ENCODE measurements around the gene ANTXR2.
A peak's percentile ranks its signal among the peaks of the same experiment; 100 is the strongest.

Gene ANTXR2

DNA sequence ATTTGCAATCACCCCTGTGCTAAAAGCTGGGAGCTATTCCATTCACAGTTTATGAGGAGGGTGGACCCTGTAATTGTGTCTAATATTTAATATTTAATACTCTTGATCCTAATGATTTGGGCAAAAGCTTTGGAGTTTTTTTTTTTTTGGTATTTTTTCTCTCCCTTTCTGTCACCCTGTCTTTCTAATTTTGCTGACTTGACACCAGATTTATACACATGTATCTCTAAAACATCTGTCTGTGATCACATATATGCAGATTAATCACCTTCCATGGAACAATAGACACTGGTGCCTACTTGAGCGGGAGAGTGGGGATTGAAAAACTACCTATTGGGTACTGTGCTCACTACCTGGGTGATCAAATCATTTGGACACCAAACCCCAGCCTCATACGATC lies 18.7 kb upstream of the ANTXR2 start:
- no peak for DNase-seq

DNA sequence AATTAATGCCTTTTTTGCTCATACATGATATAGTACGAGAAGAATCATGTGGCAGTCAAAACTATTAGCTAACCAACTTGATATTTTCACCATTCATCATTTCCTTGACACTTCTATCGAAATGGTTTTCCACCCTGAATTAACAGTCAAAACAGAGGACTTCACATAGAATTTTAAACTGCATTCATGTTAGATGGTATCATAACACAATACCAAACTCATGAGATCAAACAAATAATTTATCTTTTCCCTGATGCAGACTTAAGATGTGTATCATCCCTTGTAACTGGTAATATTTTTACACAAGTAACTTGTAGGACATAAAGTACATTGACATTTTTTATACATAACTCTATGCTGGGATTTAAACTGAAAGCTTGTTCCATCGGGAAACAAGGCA lies 18.2 kb upstream of the ANTXR2 start:
- no peak for DNase-seq

DNA sequence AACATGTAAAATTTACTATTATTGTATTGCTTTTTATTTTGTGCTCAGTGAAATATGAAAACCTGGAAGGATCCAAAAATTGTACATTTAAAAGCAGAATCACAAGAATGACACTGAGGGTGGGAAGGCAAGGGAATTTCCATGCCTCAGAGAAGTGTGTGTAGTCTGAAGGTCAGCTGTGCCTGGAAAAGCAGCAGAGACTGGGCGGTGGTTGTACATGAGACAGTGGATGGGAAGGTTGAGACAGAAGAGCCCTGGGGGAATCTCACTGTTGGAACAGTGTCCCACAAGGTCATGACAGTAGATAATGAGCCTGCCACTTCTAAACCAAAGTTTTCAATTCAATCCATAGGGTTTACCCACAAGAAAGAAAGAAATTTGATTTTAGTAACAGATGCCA lies 17.1 kb upstream of the ANTXR2 start:
- DNase-seq: no peak

DNA sequence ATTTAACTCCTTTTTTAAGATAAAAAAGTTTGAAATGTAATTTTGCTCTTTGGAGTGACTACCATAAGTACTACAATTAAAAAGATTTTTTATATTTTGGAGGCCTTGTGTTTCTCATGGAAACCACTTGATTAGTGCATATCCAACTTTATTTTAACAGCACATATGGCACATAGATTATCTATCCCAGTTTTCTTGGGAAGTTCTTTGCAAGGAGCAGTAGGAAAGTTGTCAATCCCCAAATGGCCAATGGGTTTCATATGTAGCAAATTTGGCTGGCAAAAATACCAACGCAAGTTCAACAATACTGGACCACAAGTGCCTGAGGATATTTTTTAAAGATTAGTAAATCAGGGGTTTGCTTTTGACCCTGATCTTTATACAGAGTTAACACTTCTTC lies 15.4 kb upstream of the ANTXR2 start:
- no peak for DNase-seq

DNA sequence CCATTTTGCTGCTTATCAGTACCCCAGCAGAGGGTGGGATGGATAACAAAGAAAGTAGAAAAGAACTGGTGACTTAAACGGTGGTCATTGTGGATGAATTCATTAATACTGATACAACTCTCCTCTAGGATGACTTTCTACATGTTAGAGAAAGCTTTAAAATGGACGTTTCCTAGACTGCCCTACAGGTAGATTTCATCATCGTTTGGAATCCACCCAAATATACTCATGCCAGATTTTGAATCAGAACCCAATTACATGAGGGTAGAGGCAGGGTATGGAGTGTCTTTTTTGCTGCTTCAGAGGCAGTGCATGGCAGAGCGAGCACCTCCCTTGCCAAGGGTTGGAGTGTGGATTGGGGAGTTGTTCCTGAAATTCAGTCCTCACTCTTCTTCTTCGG lies 13.3 kb upstream of the ANTXR2 start:
- no peak for DNase-seq

DNA sequence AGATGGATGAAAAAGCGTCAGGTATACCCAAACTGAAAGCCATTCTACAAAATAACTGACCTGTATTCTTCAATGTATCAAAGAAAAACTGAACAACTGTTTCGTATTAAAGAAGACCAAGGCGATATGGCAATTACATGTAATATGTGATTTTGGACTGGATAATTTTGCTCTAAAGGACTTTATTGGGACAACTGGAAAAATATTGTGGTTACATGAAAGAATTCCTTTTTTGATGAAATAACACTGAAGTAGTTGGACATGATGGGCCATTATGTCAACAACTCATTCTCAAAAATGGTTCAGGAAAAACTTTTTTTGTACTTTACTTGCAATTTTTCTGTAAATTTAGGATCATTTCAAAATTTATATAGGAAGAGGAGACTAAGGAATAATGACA lies 12.1 kb upstream of the ANTXR2 start:
- no peak for DNase-seq

DNA sequence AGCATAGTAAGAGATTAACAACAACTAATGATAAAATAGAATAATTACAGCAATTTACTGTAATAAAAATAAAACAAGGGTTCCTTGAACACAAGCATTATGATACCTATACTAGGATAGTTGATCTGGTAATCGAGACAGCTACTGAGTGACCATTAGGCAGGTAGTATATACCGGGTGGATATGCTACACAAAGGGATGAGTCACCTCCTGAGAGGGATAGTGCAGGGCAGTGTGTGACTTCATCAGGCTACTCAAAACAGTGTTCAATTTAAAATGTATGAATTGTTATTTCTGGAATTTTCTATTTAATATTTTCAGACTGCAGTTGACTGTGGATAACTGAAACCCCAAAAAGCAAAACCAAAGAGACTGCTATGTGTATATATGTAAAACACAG lies 9.7 kb upstream of the ANTXR2 start:
- no peak for DNase-seq

DNA sequence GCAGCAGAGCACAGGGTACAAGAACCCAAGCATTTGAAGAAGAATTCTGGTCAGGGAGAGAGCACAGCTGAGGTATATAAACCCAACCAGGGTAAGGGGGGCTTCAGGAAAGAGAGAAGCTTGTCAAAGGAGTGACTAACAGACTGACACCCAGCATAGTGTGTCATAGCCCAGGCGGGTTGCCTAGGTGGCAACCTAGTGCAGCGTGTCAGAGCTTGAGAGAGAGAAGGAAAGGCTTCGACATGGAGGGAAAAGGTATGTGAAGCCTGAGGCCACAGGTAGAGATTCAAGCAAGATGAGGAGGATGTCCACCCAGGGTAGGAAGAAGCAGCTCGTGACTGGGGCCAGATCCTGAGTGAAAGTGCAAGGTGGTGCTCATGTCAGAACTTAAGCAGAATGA lies 8.5 kb upstream of the ANTXR2 start:
- no peak for DNase-seq

DNA sequence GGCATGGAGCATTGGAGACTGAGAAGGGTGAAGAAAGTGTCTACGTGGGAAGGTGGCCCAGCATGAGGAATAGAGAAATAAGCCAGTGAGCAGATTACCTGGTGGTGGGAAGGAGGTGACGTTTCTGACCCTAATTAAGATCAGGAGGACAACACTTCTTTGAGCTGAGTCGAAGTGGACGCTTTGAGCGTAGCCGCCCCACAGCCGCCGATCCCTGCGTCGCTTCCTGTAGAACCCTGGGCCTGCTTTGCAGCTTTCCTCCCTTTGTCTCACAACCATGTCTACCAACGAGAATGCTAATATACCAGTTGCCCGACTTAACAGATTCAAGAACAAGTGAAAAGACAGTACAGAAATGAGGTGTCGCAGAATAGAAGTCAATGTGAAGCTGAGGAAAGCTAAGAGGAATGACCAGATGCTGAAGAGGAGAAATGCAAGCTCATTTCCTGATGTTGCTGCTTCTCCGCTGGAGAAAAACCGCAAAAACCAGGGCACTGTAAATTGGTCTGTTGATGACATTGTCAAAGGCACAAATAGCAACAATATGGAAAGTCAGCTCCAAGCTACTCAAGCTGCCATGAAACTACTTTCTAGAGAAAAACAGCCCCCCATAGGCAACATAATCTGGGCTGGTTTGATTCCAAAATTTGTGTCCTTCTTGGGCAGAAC lies 6.4 kb upstream of the ANTXR2 start:
- DNase-seq: no peak

DNA sequence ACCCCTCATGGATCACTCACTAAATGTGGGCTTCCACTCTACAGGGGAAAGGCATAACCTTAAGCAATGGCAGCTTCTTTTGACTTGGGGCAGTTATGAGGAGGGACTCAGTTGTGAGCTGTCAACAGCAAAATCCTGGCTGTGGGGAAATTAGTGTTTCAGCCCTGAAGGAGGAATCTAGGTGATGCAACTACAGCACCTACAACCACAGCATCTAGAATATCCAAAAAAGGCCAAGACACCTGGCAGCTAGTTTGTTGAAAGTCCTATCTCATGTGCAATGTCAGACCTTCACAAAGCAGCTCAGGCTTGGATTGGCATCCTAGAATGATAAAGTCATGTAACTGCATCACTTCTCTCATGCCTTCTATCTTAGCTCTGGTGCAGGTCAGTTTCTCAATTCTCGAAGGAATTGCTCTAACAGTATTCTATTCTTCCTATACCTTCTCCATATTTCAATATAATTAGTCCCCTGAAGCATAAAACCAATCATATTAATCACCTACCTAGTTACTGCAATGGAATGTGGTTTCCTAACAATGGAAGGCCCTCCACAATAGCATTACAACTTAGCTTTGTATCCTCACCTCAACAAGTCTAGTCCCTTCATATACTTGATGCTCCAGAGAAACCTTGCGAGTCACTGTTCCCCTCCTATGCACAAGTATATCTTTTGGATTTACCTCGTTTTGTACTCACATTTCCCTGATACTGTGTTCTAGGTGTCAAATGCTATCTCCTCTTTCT lies 5.5 kb upstream of the ANTXR2 start:
- DNase-seq: no peak

DNA sequence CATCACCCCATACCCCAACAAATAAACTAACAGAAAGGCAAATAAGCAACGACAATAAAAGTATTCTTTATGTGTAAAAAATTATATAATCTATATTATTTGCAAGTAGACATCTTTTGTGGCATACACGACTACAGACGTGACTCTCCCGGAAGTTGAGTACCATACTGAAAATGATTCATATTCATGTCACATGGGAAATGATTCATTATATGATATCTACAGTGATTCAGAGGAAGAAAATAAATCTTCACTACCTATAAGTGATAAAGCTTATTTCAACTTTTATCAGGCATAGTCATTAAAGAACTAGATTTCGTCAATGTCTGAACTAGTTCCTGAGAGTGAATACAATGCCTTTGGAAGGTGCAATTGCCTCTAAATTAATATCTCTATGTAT lies 4.6 kb upstream of the ANTXR2 start:
- DNase-seq: no peak

DNA sequence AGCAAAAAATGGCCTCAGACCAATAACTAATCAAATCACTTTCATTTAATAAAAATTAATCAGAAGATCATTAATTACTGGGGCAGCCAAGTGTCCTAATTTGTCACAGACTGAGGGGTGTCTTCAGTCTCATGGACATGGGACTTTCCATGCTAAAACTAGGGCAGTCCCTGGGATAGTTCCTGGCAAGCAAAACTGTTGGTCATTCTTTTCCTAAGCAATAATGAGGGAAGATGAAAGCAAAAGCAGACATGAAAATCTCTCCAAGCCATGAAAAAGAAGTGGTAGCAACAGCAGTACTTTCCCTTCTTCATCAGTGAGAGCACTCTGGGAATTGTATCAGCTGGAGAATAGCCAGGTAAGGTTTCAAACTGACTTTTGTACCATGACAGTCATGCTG lies 3.7 kb upstream of the ANTXR2 start:
- DNase-seq: no peak

DNA sequence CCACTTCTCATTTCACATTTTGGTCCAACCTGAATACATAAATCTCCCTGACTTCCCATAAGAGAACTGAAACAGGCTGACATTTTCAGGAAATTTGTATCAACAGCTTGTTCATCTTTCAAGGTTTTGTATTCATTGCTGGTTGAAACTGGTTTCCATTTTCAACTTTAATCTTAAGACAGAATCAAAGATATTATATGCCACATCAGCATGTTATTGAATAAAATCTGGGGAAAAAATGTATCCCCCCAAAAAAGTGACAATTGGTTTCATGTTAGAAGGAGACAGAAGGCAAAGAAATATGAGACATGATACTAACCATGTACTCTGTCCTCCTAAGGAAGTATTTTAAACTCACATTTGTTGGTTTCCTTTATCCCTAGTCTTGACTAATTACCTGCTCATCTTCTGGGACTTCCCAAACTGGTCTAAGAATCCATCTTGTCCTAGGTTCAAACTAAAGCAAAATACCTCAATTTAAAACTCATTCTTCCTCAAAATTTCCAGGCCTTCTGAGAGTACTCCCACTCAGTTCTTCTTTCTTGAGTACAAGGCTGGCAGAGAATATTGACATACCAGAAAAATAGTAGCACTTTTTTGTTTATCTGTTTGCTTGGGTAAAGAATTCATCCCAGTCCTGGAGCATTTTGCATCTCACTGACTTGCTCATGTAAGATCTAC lies 3.1 kb upstream of the ANTXR2 start:
- DNase-seq: no peak

DNA sequence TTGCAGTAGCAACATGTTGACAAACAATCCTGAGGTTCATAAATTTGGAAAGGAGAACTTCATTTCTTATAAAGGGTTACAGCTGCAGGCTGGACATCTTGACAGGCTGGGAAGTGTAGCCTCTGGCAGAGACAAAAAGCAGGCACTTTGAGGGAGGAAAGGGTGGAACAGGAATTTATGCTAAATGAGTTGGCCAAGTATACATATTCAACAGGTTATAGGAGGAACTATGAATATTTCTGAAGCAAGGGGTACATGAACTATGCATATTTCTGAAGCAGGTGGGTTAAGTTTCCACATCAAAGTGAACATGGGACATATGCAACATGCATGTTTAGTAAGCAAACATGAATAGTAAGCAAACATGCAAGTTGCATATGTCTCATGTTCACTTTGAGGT lies 1.6 kb upstream of the ANTXR2 start:
- DNase-seq: no peak

DNA sequence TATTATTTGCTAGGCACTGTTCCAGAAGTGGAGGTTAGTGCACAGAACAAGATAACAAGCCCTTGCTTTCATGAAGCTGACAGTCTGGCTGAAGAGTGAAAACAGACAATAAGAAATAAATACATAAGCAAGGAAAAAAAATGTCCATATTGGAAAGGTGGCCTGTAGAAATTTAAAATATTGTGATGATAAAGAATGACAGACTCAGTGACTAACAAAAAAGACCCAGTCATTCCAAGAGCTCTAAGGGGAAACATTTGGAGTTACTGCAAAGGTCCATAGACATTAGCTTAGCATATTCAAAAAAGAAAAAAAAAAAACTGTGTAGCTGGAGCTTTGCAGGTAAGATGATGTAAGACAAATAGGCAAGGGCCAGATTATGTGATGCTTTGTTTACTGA lies 1.0 kb upstream of the ANTXR2 start:
- no peak for DNase-seq

DNA sequence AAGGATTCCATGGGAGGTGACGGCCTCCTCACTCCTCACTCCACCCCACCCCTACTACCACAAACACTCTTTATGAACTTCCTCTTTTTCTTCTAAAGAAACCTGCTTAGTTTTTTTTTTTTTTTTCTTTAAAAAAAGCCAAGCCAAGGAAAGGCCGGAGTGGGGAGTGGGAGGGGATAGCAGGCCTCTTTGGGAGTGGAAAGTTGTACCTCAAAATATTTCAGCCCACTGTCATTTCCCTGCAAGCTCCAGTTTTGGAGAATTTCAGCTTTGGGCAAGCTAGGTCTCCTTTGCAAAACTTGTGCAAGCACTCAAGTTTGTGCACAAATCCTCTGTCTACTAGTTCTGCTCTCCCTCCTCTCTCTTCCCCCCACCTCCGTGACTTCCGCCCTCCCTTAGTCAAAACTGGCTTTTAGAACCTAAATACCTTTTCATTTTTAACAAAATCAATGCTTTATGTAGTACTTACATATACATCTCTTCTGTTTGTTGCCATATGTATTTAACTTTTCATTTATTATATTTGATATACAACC lies 512 bp upstream of the ANTXR2 start:
- DNase-seq: no peak

DNA sequence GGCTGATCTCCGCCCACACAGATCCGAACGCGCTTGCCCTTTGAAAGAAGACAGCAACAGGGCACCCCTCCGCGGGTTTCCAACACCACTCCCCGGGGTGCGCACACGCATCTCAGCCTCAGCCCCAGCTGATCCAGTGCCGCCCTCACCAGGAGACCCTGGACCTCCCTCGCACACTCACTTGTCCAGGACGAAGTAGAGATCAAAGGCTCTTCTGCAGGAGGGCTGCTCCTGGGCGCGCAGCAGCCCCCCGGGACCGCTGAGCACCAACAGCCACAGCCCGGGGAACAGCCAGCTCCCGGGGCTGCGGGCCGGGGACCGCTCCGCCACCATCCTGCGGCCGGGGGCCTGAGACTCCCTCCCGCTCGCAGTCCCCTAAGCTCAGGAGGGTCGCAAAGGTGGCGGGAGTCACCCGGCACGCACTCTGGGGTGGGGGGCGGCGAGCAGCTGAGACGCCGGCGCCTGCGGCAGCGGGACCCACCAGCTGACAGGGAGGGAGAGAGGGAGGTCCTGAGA lies 743 bp downstream of the ANTXR2 start:
- DNase-seq: peak; percentile 91

DNA sequence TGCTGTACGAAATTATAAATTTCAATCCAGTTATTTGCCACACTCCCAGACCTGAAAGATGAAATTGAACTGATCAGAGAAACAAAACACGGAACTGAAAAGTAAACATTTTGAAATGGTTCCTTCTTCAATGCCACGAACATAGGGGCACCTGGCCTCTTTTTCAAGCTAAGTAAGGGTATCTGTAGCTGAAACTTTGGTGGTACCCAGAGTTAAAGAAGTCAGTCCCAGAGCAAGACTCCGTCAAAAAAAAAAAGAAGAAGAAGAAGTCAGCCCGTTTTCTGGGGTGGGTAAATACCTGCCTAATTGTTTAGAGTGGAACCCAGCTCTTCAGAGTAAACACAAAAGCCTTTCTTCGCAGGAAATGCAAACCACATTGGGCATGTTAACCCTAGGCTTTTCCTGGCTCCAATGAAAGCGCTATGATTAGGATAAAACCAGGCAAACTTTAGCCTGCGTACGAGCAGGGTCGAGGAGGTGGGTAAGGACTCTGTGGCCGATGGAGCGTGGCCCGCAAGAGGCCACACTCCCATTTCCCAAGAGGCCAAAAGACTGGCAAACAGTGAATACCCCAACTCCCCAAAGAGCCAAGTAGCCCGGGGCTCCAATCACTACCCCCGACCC lies 1.3 kb downstream of the ANTXR2 start:
- no peak for DNase-seq

DNA sequence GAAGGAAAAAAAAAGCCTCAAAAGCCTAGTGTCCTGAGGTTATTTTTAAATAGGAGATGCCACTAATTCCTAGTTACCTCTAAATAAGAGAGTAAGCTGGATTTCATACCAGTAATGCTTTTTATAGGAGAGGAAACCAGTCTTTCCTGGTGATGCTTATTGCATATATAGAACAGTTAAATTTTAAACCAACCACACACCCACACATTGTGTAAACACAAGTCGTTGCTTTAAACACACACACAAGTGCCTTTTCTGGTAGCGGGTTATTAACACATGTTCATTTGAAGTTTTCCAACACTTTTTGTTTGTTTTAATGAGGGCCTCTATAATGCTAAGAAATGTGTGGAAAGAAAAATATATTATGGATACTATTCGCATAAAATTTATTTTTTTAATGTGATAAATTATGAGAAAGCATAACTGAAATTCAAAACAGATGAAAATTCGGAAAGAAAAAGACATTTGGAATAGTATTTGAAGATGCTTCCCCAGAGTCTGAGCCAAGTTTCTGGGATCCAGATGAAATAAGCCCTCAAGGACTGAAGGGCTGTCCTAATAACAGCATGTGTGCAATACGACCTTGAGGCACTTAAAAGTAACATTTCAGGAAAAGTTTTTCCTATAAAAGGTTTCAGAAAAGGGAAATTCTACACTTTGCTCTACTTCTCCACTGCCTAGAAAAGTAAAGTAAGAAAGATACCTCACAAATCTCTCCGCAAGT lies 2.0 kb downstream of the ANTXR2 start:
- no peak for DNase-seq

DNA sequence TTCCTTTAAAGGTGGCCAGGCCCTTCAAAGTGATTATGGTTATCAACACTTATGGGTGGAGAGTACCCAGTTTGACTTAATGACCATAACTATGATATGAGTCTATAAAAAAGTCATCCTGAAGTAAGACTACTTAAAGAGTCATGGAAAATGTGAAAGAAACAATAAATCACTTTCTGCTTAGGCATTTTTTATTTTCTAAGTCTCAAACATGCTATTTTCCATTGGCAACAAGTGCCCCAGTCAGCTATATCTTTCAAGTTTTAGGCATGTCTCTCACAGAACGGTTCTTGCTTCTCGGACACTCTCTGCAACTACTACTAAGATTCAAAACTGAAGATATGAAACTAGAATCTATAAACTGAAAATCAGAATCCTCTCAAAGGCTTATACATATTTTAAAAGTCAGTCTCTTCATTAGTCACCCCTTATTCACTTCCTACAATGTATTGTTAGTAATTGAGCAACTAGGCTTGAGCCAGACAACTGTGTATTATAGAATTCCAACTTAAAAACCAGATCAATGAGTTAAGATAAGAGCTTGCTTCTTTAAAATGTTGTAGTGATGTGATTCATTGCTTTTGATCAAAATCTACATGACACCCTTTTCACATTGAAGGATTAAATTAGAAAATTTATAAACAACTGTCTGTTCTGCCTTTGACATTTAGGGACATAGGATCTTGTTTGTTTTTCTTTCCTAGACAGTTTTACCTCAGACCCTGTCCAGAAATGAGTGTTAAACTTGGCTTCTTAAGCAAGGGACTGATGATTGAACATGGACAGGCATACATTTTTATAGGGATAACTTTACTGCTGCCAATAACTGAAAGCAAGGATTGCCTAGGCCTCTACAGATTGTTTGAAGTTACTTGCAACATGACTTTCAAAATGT lies 2.9 kb downstream of the ANTXR2 start:
- no peak for DNase-seq

DNA sequence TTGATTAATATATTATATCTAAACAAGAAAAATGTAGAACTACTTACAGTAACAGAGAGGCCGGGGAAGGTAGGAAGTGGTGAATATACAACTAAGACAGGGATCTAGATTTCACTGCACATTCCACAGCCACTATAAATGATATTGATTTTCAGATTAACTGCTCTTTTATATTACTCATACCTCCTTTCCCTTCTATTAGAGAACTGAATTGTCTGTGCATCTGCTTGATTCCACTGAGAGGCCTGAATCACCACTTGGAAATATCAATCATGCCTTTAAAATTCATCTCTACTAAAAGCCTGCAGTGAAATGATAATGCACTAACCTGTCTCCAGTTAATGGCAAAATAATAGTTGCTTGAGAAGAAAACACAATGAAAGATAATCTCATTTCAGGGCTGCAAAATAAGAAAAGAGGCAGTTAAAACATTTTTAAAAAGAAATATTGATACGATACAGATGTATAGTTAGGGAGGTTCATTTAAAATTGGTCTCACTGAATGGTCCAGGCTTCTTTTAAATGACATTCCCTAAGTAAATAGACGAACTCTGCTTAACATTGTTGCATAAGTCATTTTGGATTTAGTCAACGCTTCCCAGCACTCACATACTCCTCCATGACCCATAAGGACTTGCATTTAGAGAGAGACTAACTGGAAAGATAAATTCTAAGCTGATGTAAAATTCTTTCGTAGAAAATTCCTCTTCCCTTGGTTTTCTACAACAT lies 3.8 kb downstream of the ANTXR2 start:
- DNase-seq: no peak
